Measurements from ENCODE around the gene APCDD1. TPM values are rescaled to one million over a fixed set of nuclear protein-coding genes. Genes with fewer than 3 reads are reported as not detected.

The APCDD1 gene
- total and polyA plus RNA-seq, 2 donors: 70.8 to 200 TPM

DNA sequence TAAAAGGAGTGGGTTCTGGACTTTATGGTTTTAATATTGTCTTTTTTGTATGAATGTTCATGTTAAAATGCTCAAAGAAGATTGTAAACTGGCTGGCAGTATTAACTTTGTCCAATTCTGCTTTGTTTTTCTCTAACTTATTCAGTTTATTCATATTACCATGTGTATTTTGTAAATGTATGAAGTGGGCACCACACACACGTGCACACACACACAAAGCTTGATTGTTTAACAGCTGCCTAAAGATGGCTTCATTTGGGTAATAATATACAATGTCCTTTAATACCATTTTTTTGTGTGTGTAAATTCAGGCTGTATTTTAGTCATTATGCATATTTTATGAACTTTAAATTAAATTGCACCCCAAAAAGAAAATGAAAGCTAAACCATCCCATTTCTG, 11.4 kb upstream of the APCDD1 start:
- Histone ChIP-seq H3K4me1 (ENCODE audit: insufficient read depth) (no peaks in the 10 kb centered on the region), H3K4me3 (ENCODE audit: low read depth, low read length) (no peak overlapping the region), H3K36me3 (ENCODE audit: insufficient read depth) (no peaks in the 10 kb centered on the region), H3K27ac (ENCODE audit: low read depth) (no peak overlapping the region)
- 92% methylated on average over 1 of the region's 1 CpG for WGBS
- no peak for DNase-seq (ENCODE audit: extremely low spot score)

DNA sequence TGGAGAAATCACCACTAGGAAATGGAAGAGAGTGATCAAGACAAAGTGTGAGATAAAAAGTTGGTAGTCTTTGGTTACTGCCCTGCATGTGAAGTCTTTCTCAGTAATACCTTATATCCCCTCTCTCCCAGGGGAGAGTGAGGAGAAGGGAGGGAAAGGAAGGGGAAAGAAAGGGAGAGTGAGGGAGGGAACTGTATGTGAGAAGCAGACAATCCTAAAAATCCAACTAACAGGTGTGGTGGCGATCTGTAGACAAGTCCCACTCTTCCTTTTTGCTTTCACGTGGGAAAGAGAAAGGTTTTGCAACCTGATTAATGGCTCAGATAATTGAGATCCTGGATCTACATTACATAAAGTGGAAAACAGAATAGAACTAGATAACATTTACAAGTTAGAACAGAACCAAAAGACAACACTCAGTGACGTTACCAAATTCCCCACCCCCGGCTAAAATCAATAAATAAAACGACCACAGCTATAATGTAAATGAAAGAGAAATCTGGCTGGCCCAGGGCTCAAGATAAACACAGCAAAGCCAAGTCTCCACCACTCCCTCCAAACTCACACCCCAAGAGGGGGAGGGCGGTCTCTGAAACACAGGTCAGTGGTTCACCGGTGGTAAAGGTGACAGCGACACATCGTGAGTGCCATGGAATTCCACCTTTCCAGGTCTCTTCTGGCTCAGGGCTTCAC, 10.0 kb upstream of the APCDD1 start:
- Histone ChIP-seq H3K4me1 (ENCODE audit: insufficient read depth) (no peaks in the 10 kb centered on the region), H3K36me3 (ENCODE audit: insufficient read depth) (no peaks in the 10 kb centered on the region), H3K27ac (ENCODE audit: low read depth) (no peak overlapping the region), H3K4me3 (ENCODE audit: low read depth, low read length) (no peak overlapping the region)
- 38% methylated on average over 9 of the region's 9 CpGs for WGBS
- peak; percentile 69 for DNase-seq (ENCODE audit: extremely low spot score)

DNA sequence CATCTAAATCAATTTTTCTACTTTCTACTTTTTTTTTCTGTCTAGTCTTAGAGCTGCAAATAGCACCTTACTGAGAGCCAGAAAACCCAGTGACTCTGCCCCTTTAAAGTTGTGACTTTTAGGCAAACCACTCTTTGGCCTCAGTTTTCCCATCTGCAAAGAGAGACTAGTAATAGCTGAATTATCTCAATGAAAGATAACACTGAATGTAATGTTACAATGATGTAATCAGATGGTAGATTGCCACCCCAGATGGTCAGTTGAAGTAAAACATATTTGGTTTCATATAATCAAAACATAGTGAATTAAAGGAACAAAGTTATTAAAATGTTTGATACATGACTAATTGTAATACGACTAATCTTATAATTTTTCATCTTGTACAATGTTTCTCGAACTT, 5.0 kb upstream of the APCDD1 start:
- peaks cover 3% of the 10 kb centered on the region for H3K4me1 ChIP-seq (ENCODE audit: insufficient read depth)
- H3K36me3 ChIP-seq (ENCODE audit: insufficient read depth): no peaks in the 10 kb centered on the region
- no peak for DNase-seq (ENCODE audit: extremely low spot score)
- 37% methylated on average over 2 of the region's 2 CpGs for WGBS
- H3K4me3 ChIP-seq (ENCODE audit: low read depth, low read length): no peak overlapping the region
- H3K27ac ChIP-seq (ENCODE audit: low read depth): no peak overlapping the region

DNA sequence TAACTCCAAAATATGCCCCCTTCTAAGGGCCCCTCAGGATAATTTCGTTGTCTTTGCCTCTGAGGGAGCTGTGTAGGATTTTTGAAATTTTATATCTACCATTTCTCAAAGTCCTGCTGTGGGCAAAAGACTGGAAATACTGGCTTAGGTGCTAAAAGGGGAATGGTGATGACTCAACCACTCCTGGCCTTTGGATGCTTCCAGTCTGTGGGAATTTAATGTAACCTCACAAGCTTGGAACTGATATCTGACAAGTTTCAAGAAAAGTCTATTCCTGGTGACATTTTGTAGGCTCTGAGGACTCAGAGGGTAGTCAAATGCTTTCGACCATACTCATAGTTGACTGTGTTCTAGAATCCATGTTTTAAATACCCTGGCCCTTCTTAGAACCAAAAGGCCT, 3.4 kb upstream of the APCDD1 start:
- WGBS: 88% methylated on average over 2 of the region's 2 CpGs
- no peak for DNase-seq (ENCODE audit: extremely low spot score)
- Histone ChIP-seq H3K36me3 (ENCODE audit: insufficient read depth) (no peaks in the 10 kb centered on the region), H3K4me3 (ENCODE audit: low read depth, low read length) (no peak overlapping the region), H3K4me1 (ENCODE audit: insufficient read depth) (peaks cover 3% of the 10 kb centered on the region), H3K27ac (ENCODE audit: low read depth) (no peak overlapping the region)

DNA sequence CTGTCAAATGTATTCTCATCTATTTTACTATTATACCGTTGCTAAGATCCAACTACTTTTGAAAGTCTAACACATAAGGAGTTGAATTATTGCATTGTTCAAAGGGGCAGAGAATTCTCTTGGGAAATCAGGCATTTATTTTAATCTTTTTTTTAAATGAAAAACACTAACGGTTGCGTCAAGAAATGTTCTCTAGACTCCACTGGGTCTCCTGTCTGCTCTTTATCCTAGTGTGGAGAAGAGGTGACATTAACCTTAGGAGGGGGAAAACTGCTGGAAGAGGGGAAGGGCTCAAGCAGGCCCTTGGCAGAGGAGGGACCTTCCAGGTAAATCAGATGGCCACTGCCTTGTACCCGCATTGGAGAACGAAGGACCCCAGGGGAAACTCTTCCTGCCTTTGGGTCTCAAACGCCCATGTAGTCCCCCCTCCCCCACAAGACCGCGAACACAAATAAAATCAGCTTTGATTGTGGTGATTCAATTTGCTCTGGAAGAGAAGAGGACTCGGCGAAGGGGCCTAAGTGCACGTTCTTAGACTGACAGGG, 1.1 kb upstream of the APCDD1 start:
- peak overlapping the region; percentile 95 for H3K27ac ChIP-seq (ENCODE audit: low read depth)
- no peak for DNase-seq (ENCODE audit: extremely low spot score)
- no peaks in the 10 kb centered on the region for H3K36me3 ChIP-seq (ENCODE audit: insufficient read depth)
- 50% methylated on average over 11 of the region's 11 CpGs for WGBS
- H3K4me3 ChIP-seq (ENCODE audit: low read depth, low read length): no peak overlapping the region
- H3K4me1 ChIP-seq (ENCODE audit: insufficient read depth): peaks cover 3% of the 10 kb centered on the region

DNA sequence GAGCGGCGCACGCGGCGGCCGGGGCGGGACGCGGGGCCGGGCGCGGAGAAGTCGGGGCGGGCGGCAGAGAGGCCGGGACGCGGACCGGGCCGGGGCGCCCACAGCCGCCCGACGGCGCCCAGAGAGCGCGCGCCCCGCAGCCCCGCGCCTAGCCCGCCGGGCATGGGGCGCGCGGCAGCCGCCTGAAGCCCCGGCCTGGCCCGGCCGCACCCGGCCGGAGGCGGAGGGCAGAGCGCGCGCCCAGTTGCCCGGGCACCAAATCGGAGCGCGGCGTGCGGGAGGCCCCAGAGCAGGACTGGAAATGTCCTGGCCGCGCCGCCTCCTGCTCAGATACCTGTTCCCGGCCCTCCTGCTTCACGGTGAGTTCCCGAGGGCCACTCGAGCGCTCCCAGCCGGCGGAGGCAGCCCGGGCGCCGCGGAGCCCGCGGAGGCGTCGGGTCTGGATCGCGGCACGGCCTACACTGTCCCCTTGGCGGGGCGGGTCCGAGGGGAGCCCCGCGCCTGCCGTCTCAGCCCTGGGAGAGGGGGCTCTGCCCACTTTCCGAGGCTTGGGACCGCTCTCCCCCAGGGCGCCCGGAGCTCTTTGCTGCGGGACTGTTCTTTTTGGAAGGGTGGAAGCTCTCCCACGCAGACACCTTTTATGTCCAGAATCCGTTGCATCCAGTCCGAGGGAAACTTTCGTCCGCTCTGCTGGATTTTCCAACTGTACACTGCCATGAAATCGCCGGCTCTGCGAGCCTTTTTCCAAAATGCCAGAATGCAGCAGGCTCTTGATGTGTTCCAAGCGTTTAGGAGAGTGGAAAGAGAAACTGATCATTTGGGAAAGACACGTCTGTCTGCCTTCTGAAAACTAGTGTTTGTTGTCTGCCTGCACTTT, 484 bp downstream of the APCDD1 start:
- DNase-seq (ENCODE audit: extremely low spot score): no peak
- WGBS: under 1% methylated on average over 94 of the region's 94 CpGs

DNA sequence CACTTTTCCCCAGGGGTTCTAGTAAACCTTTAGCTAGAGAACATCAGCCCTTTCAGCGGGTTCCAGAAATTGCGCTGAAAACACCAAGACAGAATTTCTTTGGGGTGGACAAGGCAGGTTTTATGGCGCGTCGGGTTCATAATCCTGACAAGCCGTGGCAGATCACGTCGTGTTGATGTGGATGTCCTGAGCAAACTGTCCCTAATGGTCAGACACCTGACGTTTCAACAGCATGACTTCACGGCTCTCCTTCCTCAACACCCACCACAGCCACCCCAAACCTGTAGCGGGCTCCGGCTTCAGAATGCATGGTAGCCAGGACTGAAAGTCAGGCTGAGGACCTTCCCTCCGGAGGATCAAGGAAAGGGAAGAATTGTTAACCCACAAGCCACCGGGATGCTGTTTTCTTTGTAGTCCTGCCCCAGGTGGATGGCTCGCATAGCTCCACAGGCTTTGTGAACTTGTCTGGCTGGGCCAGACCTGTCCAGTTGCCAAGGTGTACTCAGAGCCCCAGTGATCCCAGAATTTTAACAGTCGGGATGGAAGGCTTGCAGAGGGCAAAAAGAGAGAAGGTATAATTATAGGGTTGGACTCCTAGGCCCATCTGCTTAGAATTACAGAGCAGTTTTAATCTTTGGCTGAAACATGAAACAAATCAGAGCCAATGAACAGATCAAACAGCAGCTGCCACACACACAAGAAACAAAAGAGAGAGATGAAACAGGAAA, 1.5 kb downstream of the APCDD1 start:
- 19% methylated on average over 16 of the region's 16 CpGs for WGBS
- DNase-seq (ENCODE audit: extremely low spot score): no peak
- Histone ChIP-seq H3K4me3 (ENCODE audit: low read depth, low read length) (peak overlapping the region; percentile 88), H3K36me3 (ENCODE audit: insufficient read depth) (no peaks in the 10 kb centered on the region), H3K4me1 (ENCODE audit: insufficient read depth) (peaks cover 3% of the 10 kb centered on the region), H3K27ac (ENCODE audit: low read depth) (peak overlapping the region; percentile 49)

More for the DNA sequence above, 484 bp downstream of the APCDD1 start:
- Histone ChIP-seq H3K4me1 (ENCODE audit: insufficient read depth) (peaks cover 3% of the 10 kb centered on the region), H3K4me3 (ENCODE audit: low read depth, low read length) (peak overlapping the region; percentile 88), H3K36me3 (ENCODE audit: insufficient read depth) (no peaks in the 10 kb centered on the region), H3K27ac (ENCODE audit: low read depth) (peak overlapping the region; percentile 84)

DNA sequence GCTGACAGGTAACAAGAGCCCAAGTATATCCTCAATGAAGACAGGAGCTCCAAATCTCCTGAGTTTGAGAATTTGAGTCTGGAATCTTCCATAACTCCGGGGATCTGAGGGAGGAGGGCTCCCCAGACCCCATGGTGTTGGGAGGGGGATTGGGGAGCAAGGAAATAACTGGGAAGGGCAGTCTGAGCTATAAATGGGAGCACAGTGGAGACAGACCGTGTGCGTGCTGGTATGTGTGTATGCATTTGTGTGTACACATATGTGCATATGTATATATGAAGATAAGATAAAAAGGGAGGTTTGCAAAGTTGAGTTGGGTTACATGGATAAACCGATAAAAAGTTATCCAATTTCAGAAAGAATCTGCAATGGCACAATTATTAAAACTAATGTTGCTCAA, 2.3 kb downstream of the APCDD1 start:
- no peak overlapping the region for H3K27ac ChIP-seq (ENCODE audit: low read depth)
- H3K4me1 ChIP-seq (ENCODE audit: insufficient read depth): peaks cover 3% of the 10 kb centered on the region
- H3K4me3 ChIP-seq (ENCODE audit: low read depth, low read length): peak overlapping the region; percentile 88
- DNase-seq (ENCODE audit: extremely low spot score): no peak
- no peaks in the 10 kb centered on the region for H3K36me3 ChIP-seq (ENCODE audit: insufficient read depth)
- WGBS: 64% methylated on average over 4 of the region's 4 CpGs

DNA sequence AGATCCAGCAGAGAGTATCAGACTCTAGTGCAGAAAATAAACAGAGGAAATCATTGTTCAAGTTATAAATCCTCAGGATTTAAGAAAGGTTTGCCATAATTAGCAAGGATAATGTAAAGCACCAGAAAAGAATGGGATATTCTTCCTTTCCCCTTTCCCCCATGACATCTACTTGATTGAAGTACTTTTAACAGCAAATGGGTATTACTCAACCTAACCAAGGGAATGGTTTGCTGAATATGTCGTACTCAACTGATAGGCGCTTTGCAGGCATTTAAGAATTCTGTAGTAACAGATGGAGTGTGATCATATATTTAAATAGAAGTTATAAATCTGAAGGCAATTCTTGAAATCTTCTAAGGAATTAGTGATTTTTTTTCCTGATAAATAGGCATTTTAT, 2.7 kb downstream of the APCDD1 start:
- no peak overlapping the region for H3K27ac ChIP-seq (ENCODE audit: low read depth)
- H3K4me1 ChIP-seq (ENCODE audit: insufficient read depth): peaks cover 3% of the 10 kb centered on the region
- no peaks in the 10 kb centered on the region for H3K36me3 ChIP-seq (ENCODE audit: insufficient read depth)
- DNase-seq (ENCODE audit: extremely low spot score): no peak
- H3K4me3 ChIP-seq (ENCODE audit: low read depth, low read length): peak overlapping the region; percentile 21
- 91% methylated on average over 2 of the region's 2 CpGs for WGBS

DNA sequence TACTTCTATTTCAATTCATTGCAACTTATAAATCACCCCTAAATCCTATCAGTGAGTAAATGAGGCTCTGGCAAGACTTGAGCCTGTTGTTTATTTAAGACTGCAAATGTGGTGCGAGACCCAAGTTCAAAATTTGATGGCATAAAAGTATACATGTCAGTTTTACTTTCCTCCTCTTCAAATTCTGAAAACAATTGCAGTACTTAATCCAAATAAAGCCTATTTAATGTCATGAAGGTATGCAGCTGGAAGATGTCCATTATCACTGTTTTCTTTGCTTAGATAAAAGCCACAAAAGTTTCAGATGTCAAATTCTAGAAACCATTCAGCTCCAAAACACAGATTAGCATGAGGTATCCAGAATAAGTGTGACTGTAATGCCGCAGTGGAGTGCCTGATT, 3.3 kb downstream of the APCDD1 start:
- Histone ChIP-seq H3K4me1 (ENCODE audit: insufficient read depth) (peaks cover 3% of the 10 kb centered on the region), H3K27ac (ENCODE audit: low read depth) (no peak overlapping the region), H3K36me3 (ENCODE audit: insufficient read depth) (no peaks in the 10 kb centered on the region), H3K4me3 (ENCODE audit: low read depth, low read length) (peak overlapping the region; percentile 27)
- DNase-seq (ENCODE audit: extremely low spot score): no peak
- WGBS: 37% methylated on average over 2 of the region's 2 CpGs

DNA sequence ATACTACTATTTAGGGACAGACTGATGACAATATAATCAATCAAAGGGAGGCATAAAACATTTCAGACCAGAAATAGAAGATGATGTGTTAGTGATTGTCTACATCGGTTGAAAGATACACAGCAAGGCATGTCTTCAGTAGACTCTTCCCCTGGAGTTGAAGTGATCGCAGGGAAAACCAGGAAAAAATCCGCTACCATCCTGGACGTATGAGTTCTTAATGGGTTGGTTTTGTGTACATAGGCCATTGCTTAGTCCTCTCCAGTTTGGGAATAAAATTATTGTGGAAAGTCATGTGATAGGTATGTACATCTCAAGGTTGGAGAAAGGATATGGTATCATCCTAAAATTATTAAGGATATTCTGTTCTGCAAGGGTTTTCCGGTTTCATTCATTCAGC, 4.3 kb downstream of the APCDD1 start:
- Histone ChIP-seq H3K27ac (ENCODE audit: low read depth) (no peak overlapping the region), H3K4me1 (ENCODE audit: insufficient read depth) (peaks cover 1% of the 10 kb centered on the region), H3K4me3 (ENCODE audit: low read depth, low read length) (no peak overlapping the region), H3K36me3 (ENCODE audit: insufficient read depth) (no peaks in the 10 kb centered on the region)
- WGBS: 87% methylated on average over 5 of the region's 5 CpGs
- DNase-seq (ENCODE audit: extremely low spot score): no peak

DNA sequence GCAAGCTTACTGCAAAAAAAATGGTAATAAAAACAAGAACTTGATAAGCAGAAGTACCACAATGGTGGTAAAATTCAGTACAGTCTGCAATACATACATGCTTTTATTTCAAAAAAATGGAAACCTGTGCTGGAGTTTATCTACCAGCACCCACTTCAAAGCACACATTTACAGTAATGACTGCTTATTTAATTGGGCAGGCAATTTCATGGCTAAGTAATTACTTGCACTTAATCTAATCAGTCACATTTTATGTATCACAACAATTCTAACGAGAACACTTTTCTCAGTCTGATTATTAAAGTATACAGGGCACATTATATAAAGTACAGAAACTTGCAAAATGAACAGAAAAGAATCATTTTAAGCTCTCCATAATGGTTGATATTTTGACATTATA, 5.2 kb downstream of the APCDD1 start:
- no peak for DNase-seq (ENCODE audit: extremely low spot score)
- 50% methylated on average over 1 of the region's 1 CpG for WGBS

DNA sequence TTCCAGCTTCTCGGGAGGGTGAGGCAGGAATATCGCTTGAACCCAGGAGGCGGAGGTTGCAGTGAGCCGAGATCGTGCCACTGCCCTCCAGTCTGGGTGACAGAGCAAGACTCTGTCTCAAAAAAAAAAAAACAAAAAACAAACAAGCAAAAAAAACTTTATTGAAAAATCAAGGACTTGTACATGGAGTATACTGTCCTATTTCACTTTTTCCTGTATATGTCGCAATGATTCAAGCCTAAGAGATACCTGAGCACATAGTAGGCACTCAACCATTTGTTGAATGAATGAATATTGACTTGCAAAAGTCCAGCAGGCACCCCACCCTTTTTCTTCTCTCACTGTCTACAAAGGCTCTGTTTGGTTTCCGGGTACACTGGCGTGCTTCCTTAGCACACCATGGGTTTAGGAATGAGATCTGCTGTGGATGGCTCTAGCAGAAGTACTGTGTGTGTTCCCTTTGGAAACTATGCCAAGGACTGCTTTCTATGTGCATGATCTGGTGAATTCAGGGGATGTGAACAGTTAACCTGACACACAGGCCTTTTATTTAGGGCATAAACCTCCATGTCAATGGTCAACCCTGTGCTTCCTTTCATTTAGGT, 6.1 kb downstream of the APCDD1 start:
- no peak for DNase-seq (ENCODE audit: extremely low spot score)
- WGBS: 96% methylated on average over 8 of the region's 8 CpGs
- H3K36me3 ChIP-seq (ENCODE audit: insufficient read depth): no peaks in the 10 kb centered on the region
- H3K4me1 ChIP-seq (ENCODE audit: insufficient read depth): peaks cover 1% of the 10 kb centered on the region
- H3K4me3 ChIP-seq (ENCODE audit: low read depth, low read length): no peak overlapping the region
- peak overlapping the region; percentile 16 for H3K27ac ChIP-seq (ENCODE audit: low read depth)

More for the DNA sequence above, 5.2 kb downstream of the APCDD1 start:
- H3K4me3 ChIP-seq (ENCODE audit: low read depth, low read length): no peak overlapping the region
- H3K27ac ChIP-seq (ENCODE audit: low read depth): no peak overlapping the region
- H3K4me1 ChIP-seq (ENCODE audit: insufficient read depth): peaks cover 1% of the 10 kb centered on the region
- H3K36me3 ChIP-seq (ENCODE audit: insufficient read depth): no peaks in the 10 kb centered on the region

Measured in urinary bladder (tissue), 4 donors.